Measurements from ENCODE around the gene WNT3A.

Gene WNT3A

DNA sequence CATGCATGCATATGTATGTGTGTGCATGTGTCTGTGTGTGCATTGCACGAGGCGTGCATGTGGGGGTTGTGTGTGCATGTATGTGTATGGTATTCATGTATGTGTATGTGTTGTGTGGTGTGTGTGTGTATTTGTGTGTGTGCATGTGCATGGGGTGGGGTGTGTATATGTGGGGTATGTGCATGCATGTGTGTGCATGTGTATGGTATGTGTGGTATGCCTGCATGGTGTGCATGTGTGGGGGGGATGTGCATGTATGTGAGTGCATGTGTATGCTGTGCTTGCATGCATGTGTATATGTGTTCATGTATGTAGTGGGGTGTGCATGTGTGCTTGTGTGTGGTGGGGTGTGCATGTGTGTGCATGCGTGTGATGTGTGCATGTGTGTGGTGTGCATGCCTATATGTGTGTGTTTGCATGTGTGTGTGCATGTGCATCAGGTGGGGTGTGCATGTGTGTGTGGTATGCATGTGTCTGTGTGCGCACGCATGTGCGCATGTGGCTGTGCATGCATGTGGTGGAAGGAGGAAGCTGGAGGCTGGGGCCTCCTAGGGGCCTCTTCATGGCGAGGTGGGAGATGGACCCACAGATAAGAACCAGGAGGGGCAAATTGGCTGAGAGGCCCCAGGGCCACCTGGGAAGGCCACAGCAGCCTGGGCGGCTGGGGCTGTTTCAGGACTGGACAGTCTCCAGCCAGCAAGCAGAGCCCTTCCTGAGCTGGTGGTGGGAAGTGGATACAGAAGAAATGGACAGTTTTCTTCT lies 39.8 kb downstream of the WNT3A start:
- no peaks in the 10 kb centered on the region for H3K27me3 ChIP-seq (ENCODE audit: insufficient read depth, low read depth, severe bottlenecking)
- no peak overlapping the region for H3K4me3 ChIP-seq (ENCODE audit: low read depth, low read length)
- no peaks in the 10 kb centered on the region for H3K36me3 ChIP-seq
- no peak for TF ChIP-seq CTCF (IDR thresholded peaks at IDR 0.05; ENCODE audit: low read depth, low read length)
- H3K9me3 ChIP-seq (ENCODE audit: severe bottlenecking): no peaks in the 10 kb centered on the region
- DNase-seq: no peak
- H3K27ac ChIP-seq: no peak overlapping the region

GRCh38 chr1:228047183-228047466 lies 40.3 kb downstream of the WNT3A start:
- H3K36me3 ChIP-seq: no peaks in the 10 kb centered on the region
- no peaks in the 10 kb centered on the region for H3K9me3 ChIP-seq (ENCODE audit: severe bottlenecking)
- H3K27ac ChIP-seq: no peak overlapping the region
- DNase-seq: no peak
- no peaks in the 10 kb centered on the region for H3K27me3 ChIP-seq (ENCODE audit: insufficient read depth, low read depth, severe bottlenecking)
- TF ChIP-seq CTCF (IDR thresholded peaks at IDR 0.05; ENCODE audit: low read depth, low read length): no peak
- H3K4me3 ChIP-seq (ENCODE audit: low read depth, low read length): no peak overlapping the region

DNA sequence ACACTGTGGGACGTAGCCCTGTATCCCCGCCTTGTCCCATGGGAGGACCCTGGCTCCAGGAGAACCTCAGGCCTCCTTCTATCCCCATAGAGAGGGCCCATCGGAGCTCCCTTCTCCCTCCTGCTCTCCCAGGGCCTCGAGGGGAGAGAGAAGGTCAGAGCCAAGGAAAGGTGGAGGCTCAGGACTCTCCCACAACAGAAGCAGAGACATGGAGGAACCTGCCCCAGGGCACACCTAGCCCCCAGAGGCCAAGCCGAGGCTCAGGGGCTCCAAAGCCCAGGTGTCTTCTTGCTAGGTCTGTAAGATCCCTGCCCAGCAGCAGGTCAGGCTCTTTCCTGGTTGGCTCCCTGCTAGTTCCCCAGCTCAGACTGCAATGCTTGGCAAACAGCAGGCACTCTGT lies 41.3 kb downstream of the WNT3A start:
- no peaks in the 10 kb centered on the region for H3K36me3 ChIP-seq
- no peaks in the 10 kb centered on the region for H3K9me3 ChIP-seq (ENCODE audit: severe bottlenecking)
- TF ChIP-seq CTCF (IDR thresholded peaks at IDR 0.05; ENCODE audit: low read depth, low read length): no peak
- H3K27ac ChIP-seq: no peak overlapping the region
- no peak overlapping the region for H3K4me3 ChIP-seq (ENCODE audit: low read depth, low read length)
- DNase-seq: no peak
- H3K27me3 ChIP-seq (ENCODE audit: insufficient read depth, low read depth, severe bottlenecking): no peaks in the 10 kb centered on the region

DNA sequence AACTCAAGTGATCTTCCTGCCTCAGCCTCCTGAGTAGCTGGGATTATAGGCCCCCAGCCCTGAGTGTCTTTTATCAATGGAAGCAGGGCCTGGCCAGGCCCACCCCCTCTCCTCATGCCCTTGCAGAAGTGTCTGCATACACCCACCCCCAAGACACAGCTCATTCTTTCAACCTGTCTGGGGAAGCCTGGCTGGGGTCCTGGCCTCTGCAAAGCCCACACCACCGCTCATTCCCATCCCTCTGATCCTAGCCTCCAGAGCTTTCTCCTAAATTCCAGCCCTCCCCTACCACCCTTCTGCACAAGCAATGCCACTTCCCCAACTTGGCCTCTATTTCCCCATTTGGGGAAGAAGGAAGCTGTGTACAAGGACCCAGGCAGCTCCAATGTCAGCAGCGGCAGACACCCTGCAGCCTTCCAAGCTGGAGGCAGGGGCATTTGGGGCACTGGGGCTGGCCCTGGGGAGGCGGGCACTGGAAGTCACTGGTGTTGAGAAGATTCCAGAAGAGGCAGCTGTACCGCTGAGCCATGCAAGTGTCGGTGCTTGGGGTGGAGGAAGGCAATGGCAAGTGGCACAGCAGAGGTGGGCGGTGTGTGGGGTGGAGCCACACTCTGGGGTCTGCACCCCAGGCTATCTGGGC lies 42.0 kb downstream of the WNT3A start:
- no peak for TF ChIP-seq CTCF (IDR thresholded peaks at IDR 0.05; ENCODE audit: low read depth, low read length)
- Histone ChIP-seq H3K4me3 (ENCODE audit: low read depth, low read length) (no peak overlapping the region), H3K9me3 (ENCODE audit: severe bottlenecking) (no peaks in the 10 kb centered on the region), H3K36me3 (no peaks in the 10 kb centered on the region), H3K27ac (no peak overlapping the region), H3K27me3 (ENCODE audit: insufficient read depth, low read depth, severe bottlenecking) (no peaks in the 10 kb centered on the region)
- no peak for DNase-seq

DNA sequence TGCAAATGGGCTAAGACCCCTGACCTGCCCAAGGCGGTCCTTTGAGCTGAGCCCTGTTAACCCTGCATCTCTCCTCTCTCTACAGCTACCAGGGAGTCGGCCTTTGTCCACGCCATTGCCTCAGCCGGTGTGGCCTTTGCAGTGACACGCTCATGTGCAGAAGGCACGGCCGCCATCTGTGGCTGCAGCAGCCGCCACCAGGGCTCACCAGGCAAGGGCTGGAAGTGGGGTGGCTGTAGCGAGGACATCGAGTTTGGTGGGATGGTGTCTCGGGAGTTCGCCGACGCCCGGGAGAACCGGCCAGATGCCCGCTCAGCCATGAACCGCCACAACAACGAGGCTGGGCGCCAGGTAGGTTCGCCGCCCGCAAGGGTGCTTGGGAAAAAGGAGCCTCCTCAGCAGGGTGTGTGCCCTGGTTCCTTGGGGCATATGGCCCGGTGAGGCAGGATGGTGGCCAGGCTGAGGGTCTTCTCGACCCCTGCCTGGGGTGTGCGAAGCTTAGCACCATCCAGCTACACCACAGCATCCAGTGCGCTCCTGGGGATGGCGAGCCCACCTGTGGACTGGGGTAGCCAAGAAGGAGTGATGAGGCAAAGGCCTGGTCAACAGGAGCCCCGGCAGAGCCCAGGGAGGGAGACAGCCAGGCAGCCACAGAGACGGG lies 43.9 kb downstream of the WNT3A start:
- H3K27me3 ChIP-seq (ENCODE audit: insufficient read depth, low read depth, severe bottlenecking): no peaks in the 10 kb centered on the region
- no peak for DNase-seq
- no peak for TF ChIP-seq CTCF (IDR thresholded peaks at IDR 0.05; ENCODE audit: low read depth, low read length)

More for the DNA sequence above, 43.9 kb downstream of the WNT3A start:
- H3K4me3 ChIP-seq (ENCODE audit: low read depth, low read length): no peak overlapping the region
- no peak overlapping the region for H3K27ac ChIP-seq
- no peaks in the 10 kb centered on the region for H3K9me3 ChIP-seq (ENCODE audit: severe bottlenecking)
- H3K36me3 ChIP-seq: no peaks in the 10 kb centered on the region
